RPMI8226 (cell line): ENCODE measurements around the gene POLR1E.
A peak's percentile ranks its signal among the peaks of the same experiment; 100 is the strongest.
"Not testable (repeated sequence)": the region's sequence is repeated elsewhere in the genome, so short reads cannot be mapped to it uniquely, and the experiment has no call there.

ENCODE experiments used
- DNase-seq: peaks from one replicate; pipeline ENCODE4 v3.0.0-alpha.2; 2015

POLR1E gene

DNA sequence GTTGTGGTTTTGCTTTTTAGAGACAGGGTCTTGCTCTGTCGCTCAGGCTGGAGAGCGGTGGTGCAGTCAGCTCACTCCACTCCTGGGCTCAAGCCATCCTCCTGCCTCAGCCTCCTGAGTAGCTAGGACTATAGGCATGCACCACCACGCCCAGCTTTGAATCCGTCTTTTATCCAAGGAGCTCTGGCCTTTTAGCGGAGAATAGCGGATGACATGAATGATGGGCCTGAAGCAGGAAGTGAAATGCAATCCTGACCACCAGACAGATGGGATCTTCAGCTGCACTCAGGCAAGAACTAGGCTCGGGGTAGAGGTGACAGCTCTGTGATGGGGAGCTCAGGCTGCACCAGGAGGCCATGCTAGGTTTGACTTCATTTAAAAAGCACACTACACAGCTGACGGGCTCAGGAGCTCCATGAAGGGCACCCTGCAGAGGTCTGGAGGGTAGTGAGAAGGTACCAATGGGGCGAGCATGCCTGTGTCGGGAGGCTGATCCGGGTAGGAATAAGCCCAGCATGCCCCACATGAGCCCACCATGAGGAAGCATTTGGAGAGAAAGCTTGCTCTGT is 21.9 kb downstream of the POLR1E start:
- no peak for DNase-seq

GRCh38 chr9:37508135-37508833 is 22.5 kb downstream of the POLR1E start:
- no peak for DNase-seq

- DNase-seq: no peak
Observed at GRCh38 chr9:37508834-37509206, 23.1 kb downstream of the POLR1E start.

DNA sequence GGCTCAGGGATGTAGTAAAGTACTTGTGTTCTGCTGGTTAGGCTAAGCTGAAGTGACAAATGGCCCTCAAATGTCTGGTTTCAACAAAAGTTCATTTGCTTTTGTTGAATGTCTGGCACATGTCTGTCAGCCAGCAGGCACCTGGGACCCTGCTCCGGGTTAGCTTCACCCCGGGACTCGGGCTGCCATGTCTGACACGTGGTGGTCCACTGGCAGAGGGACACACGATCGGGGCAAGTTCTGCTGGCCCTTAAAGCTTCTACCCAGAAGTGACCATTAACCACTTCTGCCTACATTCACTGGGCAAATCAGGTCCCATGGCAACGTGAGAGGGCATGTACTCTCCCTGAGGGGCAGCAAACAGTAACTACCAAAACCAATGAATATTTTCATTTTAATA is 23.8 kb downstream of the POLR1E start:
- no peak for DNase-seq

GRCh38 chr9:37510053-37510452 is 24.3 kb downstream of the POLR1E start:
- not testable (repeated sequence) for DNase-seq

DNA sequence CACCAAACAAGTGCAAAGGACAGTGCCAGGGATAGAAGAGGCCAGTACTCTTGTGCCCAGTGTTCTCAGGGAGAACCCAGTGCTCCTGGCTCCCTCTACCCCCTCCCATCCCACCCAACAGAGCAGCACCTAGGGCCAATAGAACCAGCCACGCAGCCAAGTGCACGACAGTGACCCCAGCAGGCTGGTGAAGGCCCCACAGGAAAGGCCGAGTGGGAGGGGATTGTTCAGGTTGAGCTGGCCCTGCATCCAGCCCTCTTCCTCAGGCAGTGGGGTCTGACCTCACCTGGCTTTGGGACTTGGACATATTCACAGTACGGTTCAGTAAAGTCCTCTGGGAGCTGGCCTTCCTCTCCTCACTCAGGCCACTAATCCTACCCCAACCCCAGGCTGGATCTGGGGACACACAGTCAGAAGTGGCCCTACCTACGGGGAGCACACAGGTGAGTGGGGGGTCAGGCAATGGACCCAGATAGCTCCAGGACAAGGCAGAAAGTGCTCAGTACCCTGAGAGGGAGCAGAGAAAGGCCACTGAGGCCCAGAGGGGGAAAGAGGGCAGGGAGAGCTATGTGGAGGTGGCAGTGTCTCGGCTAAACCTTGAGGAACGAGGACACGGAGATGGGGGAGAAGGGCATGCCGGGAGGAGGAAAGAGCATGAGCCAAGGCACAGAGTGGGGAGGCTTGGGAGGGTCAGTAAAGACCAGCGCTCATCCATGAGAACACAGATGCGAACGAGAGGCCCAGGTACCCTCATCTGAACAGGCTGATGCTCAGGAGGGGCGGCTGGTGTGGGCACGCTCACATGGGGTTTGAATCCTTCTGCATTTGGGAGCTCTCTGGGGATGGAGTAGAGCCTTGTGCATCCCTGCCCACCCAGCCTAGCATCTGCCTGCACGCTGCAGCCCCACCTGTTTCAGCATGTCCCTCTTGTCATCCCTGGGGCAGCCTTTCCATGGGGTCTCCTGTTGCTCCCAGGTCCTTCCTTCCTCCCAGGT is 25.6 kb downstream of the POLR1E start:
- peak; percentile 37 for DNase-seq

- DNase-seq: no peak
Observed at GRCh38 chr9:37512437-37512836, 26.7 kb downstream of the POLR1E start.

GRCh38 chr9:37514415-37514814 is 28.7 kb downstream of the POLR1E start:
- not testable (repeated sequence) for DNase-seq

GRCh38 chr9:37514999-37515398 is 29.3 kb downstream of the POLR1E start:
- DNase-seq: no peak

DNA sequence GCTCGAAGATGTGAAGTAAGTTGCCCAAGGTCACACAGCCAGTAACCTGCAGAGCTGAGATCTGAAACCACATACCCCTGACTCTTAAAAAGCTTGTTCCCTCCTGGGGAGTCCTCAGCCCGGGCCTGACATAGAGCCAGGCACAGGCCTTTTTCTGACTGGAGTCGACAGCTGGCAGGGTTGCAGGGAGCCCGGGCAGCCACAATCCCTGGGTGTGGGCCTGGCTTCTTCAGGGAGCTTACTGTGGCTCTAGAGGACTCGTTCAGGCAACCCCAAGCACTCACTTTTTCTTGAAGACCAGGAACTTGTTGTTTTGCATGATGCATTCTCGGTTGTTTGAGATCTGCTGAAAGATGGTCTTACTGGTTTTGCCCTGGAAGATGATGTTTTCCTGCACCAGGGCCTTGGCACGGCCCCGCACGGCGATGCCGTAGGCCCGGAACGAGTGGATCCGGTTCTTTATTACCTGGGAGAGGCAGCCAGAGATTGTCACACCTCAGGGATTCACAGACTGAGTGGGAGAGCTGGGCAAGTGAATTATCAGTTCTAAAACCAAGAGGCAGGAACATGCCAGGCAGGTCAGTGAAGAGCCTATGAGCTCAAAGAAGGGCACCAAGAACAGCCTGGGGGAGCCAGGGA is 30.0 kb downstream of the POLR1E start:
- no peak for DNase-seq

DNA sequence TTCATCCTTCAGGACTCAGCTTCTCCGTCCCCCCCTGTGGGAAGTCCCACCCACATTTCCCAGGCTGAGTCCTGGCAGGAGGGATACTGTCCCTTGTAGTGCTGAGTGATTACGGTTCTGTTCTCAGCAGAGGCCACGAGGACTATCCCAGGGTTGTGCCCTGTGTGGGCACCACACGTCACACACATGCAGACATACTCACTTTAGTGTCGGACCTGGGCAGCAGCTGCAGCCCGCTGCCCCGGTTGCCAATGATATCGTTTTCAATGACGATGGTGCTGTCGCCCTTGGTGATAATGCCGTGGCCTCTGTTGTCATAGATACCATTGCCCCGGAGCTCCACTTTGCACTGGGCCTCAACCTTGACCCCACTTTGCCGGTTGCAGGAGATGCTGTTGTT is 32.2 kb downstream of the POLR1E start:
- DNase-seq: no peak

- DNase-seq: no peak
Observed at GRCh38 chr9:37520641-37521040, 34.9 kb downstream of the POLR1E start.

GRCh38 chr9:37521111-37521510 is 35.4 kb downstream of the POLR1E start:
- no peak for DNase-seq

GRCh38 chr9:37522971-37523370 is 37.2 kb downstream of the POLR1E start:
- DNase-seq: no peak

DNA sequence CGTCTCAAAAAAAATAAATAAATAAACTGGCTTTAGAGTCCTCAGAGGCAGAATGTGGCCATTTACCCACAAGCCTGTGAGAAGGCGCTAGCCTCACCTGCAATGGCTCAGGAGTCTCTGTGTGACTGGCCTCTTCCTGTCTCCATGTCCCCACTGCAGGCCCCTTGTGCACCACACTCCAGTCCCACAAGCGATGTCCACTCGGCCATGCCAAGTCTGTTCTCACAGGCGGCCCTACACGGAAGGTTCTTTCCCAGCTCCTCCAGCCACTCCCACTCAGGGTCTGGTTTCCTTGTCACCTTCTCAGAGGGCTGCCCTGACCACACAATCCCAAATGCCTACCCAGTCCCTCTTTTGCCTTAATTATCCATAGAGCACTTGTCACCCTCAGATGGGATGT is 38.2 kb downstream of the POLR1E start:
- DNase-seq: no peak

- peak; percentile 88 for DNase-seq
Observed at GRCh38 chr9:37528652-37529471, 43.1 kb downstream of the POLR1E start.

GRCh38 chr9:37531699-37532098 is 46.0 kb downstream of the POLR1E start:
- no peak for DNase-seq

GRCh38 chr9:37534412-37534811 is 48.7 kb downstream of the POLR1E start:
- no peak for DNase-seq

DNA sequence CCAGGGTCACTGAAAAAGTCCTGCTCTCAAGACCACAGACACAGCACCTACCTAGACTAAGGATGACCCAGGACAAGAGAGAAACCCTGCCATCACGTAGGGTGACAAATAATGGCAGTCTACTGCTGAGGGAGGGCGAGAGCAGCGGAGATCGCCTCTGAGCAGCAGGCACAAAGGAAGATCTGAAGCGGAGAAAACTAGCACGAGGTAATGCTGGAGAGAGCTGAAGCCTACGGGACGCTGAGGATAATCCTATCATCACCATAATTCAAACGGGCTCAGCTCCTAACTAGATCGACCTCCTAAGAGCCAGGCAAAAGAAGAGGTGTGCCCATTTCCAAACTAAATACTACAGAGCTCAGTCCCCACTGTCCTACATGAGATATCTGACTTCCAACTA is 49.2 kb downstream of the POLR1E start:
- DNase-seq: no peak

DNA sequence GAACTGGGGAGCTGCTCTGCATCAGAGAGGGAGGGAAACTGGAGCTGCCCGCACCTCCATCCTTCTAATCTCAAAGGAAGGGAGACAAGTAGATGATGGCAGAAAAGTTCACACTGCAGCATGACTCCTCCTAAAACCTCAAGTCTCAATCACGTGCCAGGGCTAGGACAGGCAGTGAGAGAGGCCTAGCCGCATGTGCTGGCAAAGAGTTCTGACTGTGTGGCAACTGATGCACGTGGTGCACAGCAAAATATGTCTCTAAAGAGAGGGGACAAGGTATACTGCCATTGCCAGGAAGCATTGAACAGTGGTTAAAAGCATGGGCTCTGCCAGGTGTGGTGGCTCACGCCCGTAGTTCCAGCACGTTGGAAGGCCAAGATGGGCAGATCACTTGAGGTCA is 52.4 kb downstream of the POLR1E start:
- no peak for DNase-seq

- DNase-seq: no peak
Observed at GRCh38 chr9:37539634-37540033, 53.9 kb downstream of the POLR1E start.

DNA sequence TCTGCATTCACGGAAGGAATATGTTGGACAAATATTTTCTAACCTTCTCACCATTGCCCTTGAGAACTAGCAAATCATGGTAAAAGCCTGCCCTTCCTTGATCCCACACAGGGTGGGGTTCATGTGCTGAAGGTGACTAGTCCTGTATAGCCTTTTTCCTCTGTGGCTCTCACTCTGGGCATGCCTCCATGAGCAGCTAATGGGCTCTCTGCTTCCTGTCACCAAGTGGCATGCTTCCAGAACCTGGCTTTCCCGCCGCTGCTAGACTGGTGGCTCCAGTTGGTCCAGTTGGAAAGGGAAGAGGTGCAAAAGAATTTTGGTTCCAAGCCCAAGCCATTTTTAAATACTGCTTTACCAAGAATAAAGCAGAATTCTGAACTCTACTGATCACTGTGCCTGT is 54.9 kb downstream of the POLR1E start:
- DNase-seq: no peak
